Measurements from ENCODE around the gene DMXL1.

GRCh38 chr5:119250946-119251901 is 180.3 kb downstream of the DMXL1 start:
- TF ChIP-seq CTCF (conservative IDR thresholded peaks at IDR 0.05 in 1 of 2, IDR thresholded peaks at IDR 0.05 in 1 of 2; ENCODE audit: extremely low read depth in 1 of 2, insufficient read depth in 1 of 2, low read depth in 1 of 2, low read length in 2 of 2): no peak
- no peak for TF ChIP-seq EZH2 (IDR thresholded peaks at IDR 0.05; ENCODE audit: borderline replicate concordance, low read length)
